Measurements from ENCODE around the gene CADPS2.

Gene CADPS2

GRCh38 chr7:122488241-122488640, 398.0 kb downstream of the CADPS2 start:
- no peak overlapping the region for H3K18ac ChIP-seq (ENCODE audit: low read length)
- no peak overlapping the region for H4K91ac ChIP-seq (ENCODE audit: low read depth, low read length, poor library complexity)
- no peaks in the 10 kb centered on the region for H3K79me1 ChIP-seq (ENCODE audit: low read depth, low read length)
- no peaks in the 10 kb centered on the region for H3K27me3 ChIP-seq (ENCODE audit: control insufficient read depth in 3 of 3, insufficient read depth in 3 of 3, low read depth in 1 of 3, low read length in 3 of 3)
- no peak overlapping the region for H2BK15ac ChIP-seq (ENCODE audit: low read length)
- DNase-seq (ENCODE audit: low spot score): no peak
- no peak overlapping the region for H2AFZ ChIP-seq (ENCODE audit: low read length)
- H3K23ac ChIP-seq (ENCODE audit: low read depth, low read length, poor library complexity): no peak overlapping the region
- no peaks in the 10 kb centered on the region for H3K4me1 ChIP-seq (ENCODE audit: control insufficient read depth in 2 of 2, insufficient read depth in 1 of 2, low read depth in 1 of 2, low read length in 2 of 2)
- no peak overlapping the region for H4K8ac ChIP-seq (ENCODE audit: low read depth, low read length)
- H3K27ac ChIP-seq (replicated peaks; ENCODE audit: low read length): no peak overlapping the region
- no peak overlapping the region for H3K4ac ChIP-seq (ENCODE audit: low read length)
- H2BK12ac ChIP-seq (ENCODE audit: low read length): no peak overlapping the region
- WGBS, 2 donors (ENCODE audit: extremely low coverage in 2 of 2, insufficient read length in 2 of 2, insufficient replicate concordance in 1 of 2): no CpG with 5 or more reads among the region's 3 CpGs
- H2BK5ac ChIP-seq (ENCODE audit: low read length): no peak overlapping the region
- no peak overlapping the region for H2AK5ac ChIP-seq (ENCODE audit: low read depth, low read length)
- H3K9me3 ChIP-seq (replicated peaks in 1 of 2; ENCODE audit: control insufficient read depth in 2 of 2, insufficient read depth in 1 of 2, low read depth in 1 of 2, low read length in 2 of 2): no peaks in the 10 kb centered on the region
- H3K36me3 ChIP-seq (replicated peaks in 1 of 2; ENCODE audit: control insufficient read depth in 2 of 2, insufficient read depth in 2 of 2, low read length in 2 of 2): no peaks in the 10 kb centered on the region
- H3K4me3 ChIP-seq (ENCODE audit: low read length in 2 of 2): no peak overlapping the region
- no peak overlapping the region for H2BK120ac ChIP-seq (ENCODE audit: low read depth, low read length)
- H3K9ac ChIP-seq (ENCODE audit: low read depth, low read length, poor library complexity): no peak overlapping the region
- no peak overlapping the region for H3K4me2 ChIP-seq (ENCODE audit: insufficient read depth, low read length, poor library complexity, severe bottlenecking)
- H3K14ac ChIP-seq (ENCODE audit: low read length): no peak overlapping the region

DNA sequence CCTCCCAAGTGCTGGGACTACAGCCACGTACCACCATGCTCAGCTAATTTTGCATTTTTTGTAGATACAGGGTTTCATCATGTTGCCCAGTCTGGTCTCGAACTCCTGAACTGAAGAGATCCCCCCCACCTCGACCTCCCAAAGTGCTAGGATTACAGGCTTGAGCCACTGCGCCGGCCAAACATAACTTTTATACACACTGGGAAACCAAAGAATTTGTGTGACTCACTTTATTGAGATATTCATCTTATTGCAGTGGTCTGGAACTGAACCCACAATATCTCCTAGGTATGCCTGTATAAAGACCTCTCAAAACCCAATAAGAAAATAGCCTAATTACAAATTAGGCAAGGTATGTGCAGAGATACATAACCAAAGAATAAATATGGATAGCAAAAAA, 399.1 kb downstream of the CADPS2 start:
- no peak overlapping the region for H3K23ac ChIP-seq (ENCODE audit: low read depth, low read length, poor library complexity)
- no peaks in the 10 kb centered on the region for H3K79me1 ChIP-seq (ENCODE audit: low read depth, low read length)
- no peaks in the 10 kb centered on the region for H3K36me3 ChIP-seq (replicated peaks in 1 of 2; ENCODE audit: control insufficient read depth in 2 of 2, insufficient read depth in 2 of 2, low read length in 2 of 2)
- H2BK120ac ChIP-seq (ENCODE audit: low read depth, low read length): no peak overlapping the region
- no CpG with 5 or more reads among the region's 5 CpGs for WGBS, 2 donors (ENCODE audit: extremely low coverage in 2 of 2, insufficient read length in 2 of 2, insufficient replicate concordance in 1 of 2)
- H3K14ac ChIP-seq (ENCODE audit: low read length): no peak overlapping the region
- H3K4me3 ChIP-seq (ENCODE audit: low read length in 2 of 2): no peak overlapping the region
- no peak overlapping the region for H3K9ac ChIP-seq (ENCODE audit: low read depth, low read length, poor library complexity)
- no peaks in the 10 kb centered on the region for H3K27me3 ChIP-seq (ENCODE audit: control insufficient read depth in 3 of 3, insufficient read depth in 3 of 3, low read depth in 1 of 3, low read length in 3 of 3)
- H2BK5ac ChIP-seq (ENCODE audit: low read length): no peak overlapping the region
- H3K27ac ChIP-seq (replicated peaks; ENCODE audit: low read length): no peak overlapping the region
- no peak overlapping the region for H2AFZ ChIP-seq (ENCODE audit: low read length)
- no peaks in the 10 kb centered on the region for H3K4me1 ChIP-seq (ENCODE audit: control insufficient read depth in 2 of 2, insufficient read depth in 1 of 2, low read depth in 1 of 2, low read length in 2 of 2)
- no peak overlapping the region for H3K4ac ChIP-seq (ENCODE audit: low read length)
- no peak overlapping the region for H2BK15ac ChIP-seq (ENCODE audit: low read length)
- H3K18ac ChIP-seq (ENCODE audit: low read length): no peak overlapping the region
- no peak overlapping the region for H2AK5ac ChIP-seq (ENCODE audit: low read depth, low read length)
- H3K9me3 ChIP-seq (replicated peaks in 1 of 2; ENCODE audit: control insufficient read depth in 2 of 2, insufficient read depth in 1 of 2, low read depth in 1 of 2, low read length in 2 of 2): no peaks in the 10 kb centered on the region
- H4K91ac ChIP-seq (ENCODE audit: low read depth, low read length, poor library complexity): no peak overlapping the region
- no peak overlapping the region for H2BK12ac ChIP-seq (ENCODE audit: low read length)
- H3K4me2 ChIP-seq (ENCODE audit: insufficient read depth, low read length, poor library complexity, severe bottlenecking): no peak overlapping the region
- H4K8ac ChIP-seq (ENCODE audit: low read depth, low read length): no peak overlapping the region
- no peak for DNase-seq (ENCODE audit: low spot score)

DNA sequence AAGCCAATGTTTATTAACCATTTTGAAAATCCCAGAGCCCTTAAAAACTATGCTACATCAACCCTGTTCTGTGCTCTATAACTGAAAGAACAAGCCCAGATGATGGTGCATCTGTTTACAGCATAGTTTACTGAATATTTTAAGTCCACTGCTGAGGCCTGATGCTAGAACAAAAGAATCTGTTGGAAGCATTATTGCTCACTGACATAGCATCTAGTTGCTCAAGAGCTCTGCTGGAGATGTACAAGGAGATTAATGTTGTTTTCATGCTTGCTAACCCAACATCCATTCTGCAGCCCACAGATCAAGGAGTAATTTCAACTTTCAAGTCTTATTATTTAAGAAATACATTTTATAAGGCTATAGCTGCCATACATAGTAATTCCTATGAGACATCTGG, 400.4 kb downstream of the CADPS2 start:
- Histone ChIP-seq H3K23ac (ENCODE audit: low read depth, low read length, poor library complexity) (no peak overlapping the region), H3K27ac (replicated peaks; ENCODE audit: low read length) (no peak overlapping the region)
- no peak for DNase-seq (ENCODE audit: low spot score)

GRCh38 chr7:122482212-122482611, 404.0 kb downstream of the CADPS2 start:
- Histone ChIP-seq H3K4me3 (ENCODE audit: low read length in 2 of 2) (no peak overlapping the region), H3K18ac (ENCODE audit: low read length) (no peak overlapping the region), H3K4me1 (ENCODE audit: control insufficient read depth in 2 of 2, insufficient read depth in 1 of 2, low read depth in 1 of 2, low read length in 2 of 2) (no peaks in the 10 kb centered on the region), H2BK12ac (ENCODE audit: low read length) (no peak overlapping the region), H3K4me2 (ENCODE audit: insufficient read depth, low read length, poor library complexity, severe bottlenecking) (no peak overlapping the region), H2AFZ (ENCODE audit: low read length) (no peak overlapping the region), H3K23ac (ENCODE audit: low read depth, low read length, poor library complexity) (no peak overlapping the region), H2BK15ac (ENCODE audit: low read length) (no peak overlapping the region), H3K9me3 (replicated peaks in 1 of 2; ENCODE audit: control insufficient read depth in 2 of 2, insufficient read depth in 1 of 2, low read depth in 1 of 2, low read length in 2 of 2) (no peaks in the 10 kb centered on the region), H2AK5ac (ENCODE audit: low read depth, low read length) (no peak overlapping the region), H3K14ac (ENCODE audit: low read length) (no peak overlapping the region), H2BK5ac (ENCODE audit: low read length) (no peak overlapping the region), H4K8ac (ENCODE audit: low read depth, low read length) (no peak overlapping the region), H3K9ac (ENCODE audit: low read depth, low read length, poor library complexity) (no peak overlapping the region), H3K27ac (replicated peaks; ENCODE audit: low read length) (no peak overlapping the region), H2BK120ac (ENCODE audit: low read depth, low read length) (no peak overlapping the region), H3K27me3 (ENCODE audit: control insufficient read depth in 3 of 3, insufficient read depth in 3 of 3, low read depth in 1 of 3, low read length in 3 of 3) (no peaks in the 10 kb centered on the region), H4K91ac (ENCODE audit: low read depth, low read length, poor library complexity) (no peak overlapping the region), H3K79me1 (ENCODE audit: low read depth, low read length) (no peaks in the 10 kb centered on the region), H3K36me3 (replicated peaks in 1 of 2; ENCODE audit: control insufficient read depth in 2 of 2, insufficient read depth in 2 of 2, low read length in 2 of 2) (no peaks in the 10 kb centered on the region), H3K4ac (ENCODE audit: low read length) (no peak overlapping the region)
- no peak for DNase-seq (ENCODE audit: low spot score)
- no CpG with 5 or more reads among the region's 4 CpGs for WGBS, 2 donors (ENCODE audit: extremely low coverage in 2 of 2, insufficient read length in 2 of 2, insufficient replicate concordance in 1 of 2)

More for the DNA sequence above, 400.4 kb downstream of the CADPS2 start:
- Histone ChIP-seq H2AFZ (ENCODE audit: low read length) (no peak overlapping the region), H3K9ac (ENCODE audit: low read depth, low read length, poor library complexity) (no peak overlapping the region), H2BK120ac (ENCODE audit: low read depth, low read length) (no peak overlapping the region), H2BK5ac (ENCODE audit: low read length) (no peak overlapping the region), H3K36me3 (replicated peaks in 1 of 2; ENCODE audit: control insufficient read depth in 2 of 2, insufficient read depth in 2 of 2, low read length in 2 of 2) (no peaks in the 10 kb centered on the region), H4K8ac (ENCODE audit: low read depth, low read length) (no peak overlapping the region), H2AK5ac (ENCODE audit: low read depth, low read length) (no peak overlapping the region), H3K18ac (ENCODE audit: low read length) (no peak overlapping the region), H3K4ac (ENCODE audit: low read length) (no peak overlapping the region), H3K79me1 (ENCODE audit: low read depth, low read length) (no peaks in the 10 kb centered on the region), H3K4me3 (ENCODE audit: low read length in 2 of 2) (no peak overlapping the region), H3K27me3 (ENCODE audit: control insufficient read depth in 3 of 3, insufficient read depth in 3 of 3, low read depth in 1 of 3, low read length in 3 of 3) (no peaks in the 10 kb centered on the region), H3K9me3 (replicated peaks in 1 of 2; ENCODE audit: control insufficient read depth in 2 of 2, insufficient read depth in 1 of 2, low read depth in 1 of 2, low read length in 2 of 2) (no peaks in the 10 kb centered on the region), H2BK12ac (ENCODE audit: low read length) (no peak overlapping the region), H2BK15ac (ENCODE audit: low read length) (no peak overlapping the region), H3K14ac (ENCODE audit: low read length) (no peak overlapping the region), H4K91ac (ENCODE audit: low read depth, low read length, poor library complexity) (no peak overlapping the region), H3K4me2 (ENCODE audit: insufficient read depth, low read length, poor library complexity, severe bottlenecking) (no peak overlapping the region), H3K4me1 (ENCODE audit: control insufficient read depth in 2 of 2, insufficient read depth in 1 of 2, low read depth in 1 of 2, low read length in 2 of 2) (no peaks in the 10 kb centered on the region)
